GM12878 (cell line): ENCODE data around the gene SLC22A31. TPM values are rescaled to one million over a fixed set of nuclear protein-coding genes. Genes with fewer than 3 reads are reported as not detected.

Source experiments
- ATAC-seq: fragments of 200-7000 bp; cut with Tn5 transposase; 3 replicates; pipeline ENCODE4 v1.9.1; 2020; ENCODE audit warnings: mild to moderate bottlenecking, moderate library complexity
- BruUV-seq: library from RNA; stranded (reverse); fragments of 400-500 nt; replicated peaks from 2 replicates; lab custom pipeline; 2021; lab: Mats Ljungman, UMichigan
- CTCF ChIA-PET: fragments of 300-600 bp; sonication (Branson Sonifier 250); formaldehyde crosslinking; extraction: SDS; loops from one replicate; lab custom pipeline; 2021; ENCODE audit warnings: inconsistent platforms; lab: Yijun Ruan, JAX
- POLR2A ChIA-PET: fragments of 350-600 bp; formaldehyde crosslinking; extraction: SDS; loops from one replicate; lab custom pipeline; 2021; ENCODE audit warnings: inconsistent platforms; lab: Charles Lee
- RAD21 ChIA-PET: fragments of 300-600 bp; sonication (Branson Sonifier 250); formaldehyde crosslinking; loops from one replicate; lab custom pipeline; 2023; ENCODE audit warnings: antibody characterized with exemption; ENCODE audit not compliant: unreplicated experiment; lab: Charles Lee
- SMC1A ChIA-PET: fragments of 300-600 bp; sonication (Branson Sonifier 250); formaldehyde crosslinking; loops from one replicate; lab custom pipeline; 2023; ENCODE audit not compliant: unreplicated experiment, uncharacterized antibody; lab: Charles Lee
- DNase-seq: peaks from one replicate; pipeline ENCODE4 v3.0.0-alpha.2; 2011; ENCODE audit warnings: low read depth, low spot score
- FAIRE-seq: peaks from 3 replicates; lab custom pipeline; 2011; peaks lifted over from hg19 to GRCh38; lab: Jason Lieb, UNC
- H2AFZ ChIP-seq: 2 replicates; pipeline ENCODE4 v1.6.0; 2011; ENCODE audit warnings: low read depth, low read length, control low read depth; ENCODE audit not compliant: control insufficient read depth
- H3K27ac ChIP-seq: 2 replicates; pipeline ENCODE4 v1.5.1; 2011; ENCODE audit warnings: control low read depth; ENCODE audit not compliant: control insufficient read depth, insufficient read depth
- H3K27me3 ChIP-seq, 2 experiments: replicated peaks in 1 of 2; 2 replicates each; pipeline versions ENCODE4 v1.6.0 to v1.6.1; 2011; ENCODE audit warnings: low read length in 1 of 2; ENCODE audit not compliant: control insufficient read depth in 2 of 2, insufficient read depth in 2 of 2
- H3K36me3 ChIP-seq, 2 experiments: 2 replicates each; pipeline ENCODE4 v1.5.1; 2011; ENCODE audit warnings: low read length in 1 of 2; ENCODE audit not compliant: control insufficient read depth in 2 of 2, insufficient read depth in 2 of 2
- H3K4me1 ChIP-seq: 2 replicates; pipeline ENCODE4 v1.6.1; 2011; ENCODE audit warnings: mild to moderate bottlenecking, low read length, moderate library complexity, mixed read lengths; ENCODE audit not compliant: control insufficient read depth, insufficient read depth
- H3K4me2 ChIP-seq: 2 replicates; pipeline ENCODE4 v1.6.0; 2011; ENCODE audit warnings: control low read depth; ENCODE audit not compliant: control insufficient read depth, insufficient read depth
- H3K4me3 ChIP-seq: fragments of 200-600 bp; sonication (generic); 2 replicates; pipeline ENCODE4 v1.5.1; 2016
- H3K79me2 ChIP-seq: 2 replicates; pipeline ENCODE4 v1.6.0; 2011; ENCODE audit warnings: low read length; ENCODE audit not compliant: control insufficient read depth, insufficient read depth
- H3K9ac ChIP-seq: 2 replicates; pipeline ENCODE4 v1.8.0; 2011; ENCODE audit warnings: low read length, control low read depth, mixed read lengths; ENCODE audit not compliant: control insufficient read depth, insufficient read depth
- H3K9me3 ChIP-seq: replicated peaks from 3 replicates; pipeline ENCODE4 v1.5.1; 2011; ENCODE audit warnings: mild to moderate bottlenecking, low read length; ENCODE audit not compliant: control insufficient read depth, insufficient read depth
- H4K20me1 ChIP-seq: 2 replicates; pipeline ENCODE4 v1.6.0; 2011; ENCODE audit not compliant: control insufficient read depth, insufficient read depth
- ASH2L ChIP-seq: fragments of 300-600, 200-600 bp; sonication (generic); IDR thresholded peaks from 2 replicates; pipeline ENCODE4 v1.6.1; 2017; ENCODE audit warnings: low read depth, mild to moderate bottlenecking, borderline replicate concordance
- BCL3 ChIP-seq: IDR thresholded peaks from 2 replicates; pipeline ENCODE4 v1.6.1; 2011; ENCODE audit warnings: borderline replicate concordance, low read depth, mild to moderate bottlenecking, moderate library complexity, low read length; ENCODE audit not compliant: insufficient read depth, poor library complexity, severe bottlenecking
- HDGF ChIP-seq: fragments of 450-650 bp; IDR thresholded peaks from 2 replicates; pipeline ENCODE4 v1.6.1; 2016; ENCODE audit warnings: antibody characterized with exemption
- KAT2A ChIP-seq: conservative IDR thresholded peaks from 2 replicates; pipeline ENCODE4 v1.6.1; 2011; ENCODE audit warnings: low read depth, low read length; ENCODE audit not compliant: control insufficient read depth
- MEF2A ChIP-seq: IDR thresholded peaks from 2 replicates; pipeline ENCODE4 v1.6.1; 2011; ENCODE audit warnings: low read depth, mild to moderate bottlenecking, low read length, moderate library complexity; ENCODE audit not compliant: insufficient read depth
- NFXL1 ChIP-seq: fragments of 450-650 bp; IDR thresholded peaks from 2 replicates; pipeline ENCODE4 v1.6.1; 2017; ENCODE audit warnings: antibody characterized with exemption, mild to moderate bottlenecking, borderline replicate concordance
- PAX8 ChIP-seq: fragments of 450-650 bp; IDR thresholded peaks from 2 replicates; pipeline ENCODE4 v1.6.1; 2017; ENCODE audit warnings: mild to moderate bottlenecking, moderate library complexity
- RELB ChIP-seq: fragments of 450-650 bp; IDR thresholded peaks from 2 replicates; pipeline ENCODE4 v1.6.1; 2017; ENCODE audit warnings: low read depth, mild to moderate bottlenecking, moderate library complexity
- ZBTB4 ChIP-seq: fragments of 450-650 bp; formaldehyde crosslinking; IDR thresholded peaks from 2 replicates; pipeline ENCODE4 v1.4.0; 2022; ENCODE audit warnings: mild to moderate bottlenecking, moderate library complexity
- ZNF24 ChIP-seq: fragments of 450-650 bp; IDR thresholded peaks from 2 replicates; pipeline ENCODE4 v1.6.1; 2017; ENCODE audit warnings: antibody characterized with exemption, mild to moderate bottlenecking
- ZNF622 ChIP-seq: fragments of 450-650 bp; IDR thresholded peaks from 2 replicates; pipeline ENCODE4 v1.6.1; 2017; ENCODE audit warnings: mild to moderate bottlenecking, inconsistent platforms
- WGBS: methylation state at CpG from one replicate; pipeline ENCODE4 v1.1.6; 2016; ENCODE audit warnings: low lambda C conversion rate; ENCODE audit not compliant: insufficient replicate concordance, insufficient coverage; ENCODE audit errors: missing lambda C conversion rate; 5-methylcytosine and 5-hydroxymethylcytosine counted together
- in situ Hi-C: fragments of 300-500 bp; cut with MboI; formaldehyde crosslinking; loops from 9 replicates; pipeline ENCODE4 v1.14.3; 2018; ENCODE audit warnings: mixed read lengths
- intact Hi-C: fragments of 100-400 bp; cut with micrococcal nuclease; formaldehyde crosslinking; loops from one replicate; pipeline ENCODE4 v1.14.2; 2022; ENCODE audit not compliant: unreplicated experiment
- polyA plus RNA-seq, 11 experiments: library from polyadenylated mRNA; depleted of rRNA in 4 of 11; unstranded in 6 of 11; stranded (reverse) in 5 of 11; fragments of >200 nt; fragmentation: Nextera tagmentation in 4 of 11; fragmentation: Illumina TruSeq in 1 of 11; extraction: Ambion mirVana in 4 of 11; extraction: Trizol in 1 of 11; gene quantifications; 1 replicate in 1 of 11; 2 replicates in 10 of 11; pipeline versions ENCODE4 v1.2.1 to v1.2.3, GENCODE V29; 2011 to 2016; ENCODE audit warnings: inconsistent platforms in 2 of 11, missing spikeins in 2 of 11, low read depth in 1 of 11
- total RNA-seq, 4 experiments: library from RNA; depleted of rRNA in 3 of 4; stranded (reverse); fragments of >200 nt in 3 of 4; fragmentation: Illumina TruSeq in 1 of 4; extraction: Trizol in 1 of 4; gene quantifications; 2 replicates each; pipeline versions ENCODE4 v1.2.1 to v1.2.3, GENCODE V29; 2013 to 2021
- TF ChIP-seq, protein P1 (sequence below): fragments of 450-650 bp; IDR thresholded peaks from 2 replicates; pipeline ENCODE4 v1.6.1; 2017; ENCODE audit warnings: mild to moderate bottlenecking, moderate library complexity
- TF ChIP-seq, protein P2 (sequence below): fragments of 450-650 bp; IDR thresholded peaks from 2 replicates; pipeline ENCODE4 v1.6.1; 2016; ENCODE audit warnings: mild to moderate bottlenecking

Gene SLC22A31
- total and polyA plus RNA-seq, 10 of the 15 experiments (the other 5 are each of a cell fraction or from before 2014, with no cell fraction given), result 0.13 to 0.24 (median 0.23) TPM; not detected in 7

DNA sequence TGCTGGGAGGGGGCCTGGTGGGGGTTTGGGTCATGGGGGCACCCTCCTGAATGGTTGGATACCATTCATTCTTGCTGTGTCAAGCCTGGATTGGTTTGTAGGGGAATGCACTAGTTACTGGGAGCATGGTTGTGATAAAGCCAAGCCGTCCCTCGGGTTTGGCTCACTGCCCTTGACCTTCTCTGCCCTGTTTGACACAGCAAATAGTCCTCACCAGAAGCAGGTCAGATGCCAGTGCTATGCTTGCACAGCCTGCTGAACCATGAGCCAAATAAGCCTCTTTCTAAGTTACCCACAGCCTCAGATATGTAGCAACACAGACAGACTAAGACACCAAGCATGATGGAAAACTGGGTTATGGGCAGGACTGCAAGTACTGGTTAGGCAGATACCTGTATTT lies 31.8 kb upstream of the SLC22A31 start:
- Histone ChIP-seq H3K27ac (no peak overlapping the region), H3K36me3 (peaks cover under 1 to 7% of the 10 kb centered on the region in 2 experiments), H3K4me1 (no peaks in the 10 kb centered on the region), H3K4me3 (no peak overlapping the region), H3K9me3 (peaks cover 12% of the 10 kb centered on the region; the same call in 2 of the 3 replicates), H3K79me2 (no peaks in the 10 kb centered on the region), H4K20me1 (no peaks in the 10 kb centered on the region), H3K4me2 (no peak overlapping the region), H2AFZ (no peak overlapping the region), H3K27me3 (no peaks in the 10 kb centered on the region), H3K9ac (no peak overlapping the region)
- POLR2A ChIA-PET, result no interaction called here
- BruUV-seq, result no TSS peak
- DNase-seq (no peak), ATAC-seq (no peak), FAIRE-seq (no peak)
- SMC1A ChIA-PET, result no interaction called here
- RAD21 ChIA-PET, result no interaction called here
- in situ Hi-C loops, result no loop called here
- CTCF ChIA-PET, result no interaction called here
- intact Hi-C loops, result no loop called here
- WGBS, result 95% methylated on average over 2 of the region's 2 CpGs
- no peak for TF ChIP-seq NFXL1
- TF ChIP-seq, protein P1, sequence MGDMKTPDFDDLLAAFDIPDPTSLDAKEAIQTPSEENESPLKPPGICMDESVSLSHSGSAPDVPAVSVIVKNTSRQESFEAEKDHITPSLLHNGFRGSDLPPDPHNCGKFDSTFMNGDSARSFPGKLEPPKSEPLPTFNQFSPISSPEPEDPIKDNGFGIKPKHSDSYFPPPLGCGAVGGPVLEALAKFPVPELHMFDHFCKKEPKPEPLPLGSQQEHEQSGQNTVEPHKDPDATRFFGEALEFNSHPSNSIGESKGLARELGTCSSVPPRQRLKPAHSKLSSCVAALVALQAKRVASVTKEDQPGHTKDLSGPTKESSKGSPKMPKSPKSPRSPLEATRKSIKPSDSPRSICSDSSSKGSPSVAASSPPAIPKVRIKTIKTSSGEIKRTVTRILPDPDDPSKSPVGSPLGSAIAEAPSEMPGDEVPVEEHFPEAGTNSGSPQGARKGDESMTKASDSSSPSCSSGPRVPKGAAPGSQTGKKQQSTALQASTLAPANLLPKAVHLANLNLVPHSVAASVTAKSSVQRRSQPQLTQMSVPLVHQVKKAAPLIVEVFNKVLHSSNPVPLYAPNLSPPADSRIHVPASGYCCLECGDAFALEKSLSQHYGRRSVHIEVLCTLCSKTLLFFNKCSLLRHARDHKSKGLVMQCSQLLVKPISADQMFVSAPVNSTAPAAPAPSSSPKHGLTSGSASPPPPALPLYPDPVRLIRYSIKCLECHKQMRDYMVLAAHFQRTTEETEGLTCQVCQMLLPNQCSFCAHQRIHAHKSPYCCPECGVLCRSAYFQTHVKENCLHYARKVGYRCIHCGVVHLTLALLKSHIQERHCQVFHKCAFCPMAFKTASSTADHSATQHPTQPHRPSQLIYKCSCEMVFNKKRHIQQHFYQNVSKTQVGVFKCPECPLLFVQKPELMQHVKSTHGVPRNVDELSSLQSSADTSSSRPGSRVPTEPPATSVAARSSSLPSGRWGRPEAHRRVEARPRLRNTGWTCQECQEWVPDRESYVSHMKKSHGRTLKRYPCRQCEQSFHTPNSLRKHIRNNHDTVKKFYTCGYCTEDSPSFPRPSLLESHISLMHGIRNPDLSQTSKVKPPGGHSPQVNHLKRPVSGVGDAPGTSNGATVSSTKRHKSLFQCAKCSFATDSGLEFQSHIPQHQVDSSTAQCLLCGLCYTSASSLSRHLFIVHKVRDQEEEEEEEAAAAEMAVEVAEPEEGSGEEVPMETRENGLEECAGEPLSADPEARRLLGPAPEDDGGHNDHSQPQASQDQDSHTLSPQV, result no peak
- no peak for TF ChIP-seq KAT2A
- no peak for TF ChIP-seq ZBTB4 (CRISPR knock-in tag)
- TF ChIP-seq, protein P2, sequence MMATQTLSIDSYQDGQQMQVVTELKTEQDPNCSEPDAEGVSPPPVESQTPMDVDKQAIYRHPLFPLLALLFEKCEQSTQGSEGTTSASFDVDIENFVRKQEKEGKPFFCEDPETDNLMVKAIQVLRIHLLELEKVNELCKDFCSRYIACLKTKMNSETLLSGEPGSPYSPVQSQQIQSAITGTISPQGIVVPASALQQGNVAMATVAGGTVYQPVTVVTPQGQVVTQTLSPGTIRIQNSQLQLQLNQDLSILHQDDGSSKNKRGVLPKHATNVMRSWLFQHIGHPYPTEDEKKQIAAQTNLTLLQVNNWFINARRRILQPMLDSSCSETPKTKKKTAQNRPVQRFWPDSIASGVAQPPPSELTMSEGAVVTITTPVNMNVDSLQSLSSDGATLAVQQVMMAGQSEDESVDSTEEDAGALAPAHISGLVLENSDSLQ, result no peak
- TF ChIP-seq ZNF24, result no peak
- no peak for TF ChIP-seq RELB
- no peak for TF ChIP-seq HDGF
- TF ChIP-seq ASH2L, result no peak
- no peak for TF ChIP-seq PAX8
- no peak for TF ChIP-seq BCL3
- TF ChIP-seq ZNF622, result no peak
- no peak for TF ChIP-seq MEF2A
